Urinary bladder (tissue), 4 donors: ENCODE measurements around the gene POLRMT. TPM values are rescaled to one million over a fixed set of nuclear protein-coding genes. Genes with fewer than 3 reads are reported as not detected.

Source experiments
- DNase-seq: peaks from one replicate; pipeline ENCODE4 v3.0.0-alpha.2; 2015; ENCODE audit errors: extremely low spot score
- H3K27ac ChIP-seq: one replicate; pipeline ENCODE4 v1.5.1; 2013; ENCODE audit warnings: low read depth, mild to moderate bottlenecking, moderate library complexity
- H3K36me3 ChIP-seq: one replicate; pipeline ENCODE4 v1.6.1; 2013; ENCODE audit warnings: mild to moderate bottlenecking, moderate library complexity; ENCODE audit not compliant: insufficient read depth
- H3K4me1 ChIP-seq: one replicate; pipeline ENCODE4 v1.6.1; 2013; ENCODE audit warnings: mild to moderate bottlenecking, moderate library complexity; ENCODE audit not compliant: insufficient read depth
- H3K4me3 ChIP-seq: one replicate; pipeline ENCODE4 v1.5.1; 2013; ENCODE audit warnings: low read depth, low read length
- WGBS: extraction: QIAGEN DNeasy Blood & Tissue Kit; methylation state at CpG from one replicate; pipeline ENCODE4 v1.1.7; 2013; 5-methylcytosine and 5-hydroxymethylcytosine counted together
- polyA plus RNA-seq: library from polyadenylated mRNA; stranded (reverse); fragments of 200-250 nt; gene quantifications from one replicate; pipeline ENCODE4 v1.2.3, GENCODE V29; 2013
- total RNA-seq: library from RNA; depleted of rRNA; stranded (reverse); fragments of >200 nt; gene quantifications from one replicate; pipeline ENCODE4 v1.2.3, GENCODE V29; 2014
- donor health status: healthy with polysubstance abuse.
- donor health status: healthy.

POLRMT gene
- total and polyA plus RNA-seq, 2 donors = 10.3 to 44.6 TPM

DNA sequence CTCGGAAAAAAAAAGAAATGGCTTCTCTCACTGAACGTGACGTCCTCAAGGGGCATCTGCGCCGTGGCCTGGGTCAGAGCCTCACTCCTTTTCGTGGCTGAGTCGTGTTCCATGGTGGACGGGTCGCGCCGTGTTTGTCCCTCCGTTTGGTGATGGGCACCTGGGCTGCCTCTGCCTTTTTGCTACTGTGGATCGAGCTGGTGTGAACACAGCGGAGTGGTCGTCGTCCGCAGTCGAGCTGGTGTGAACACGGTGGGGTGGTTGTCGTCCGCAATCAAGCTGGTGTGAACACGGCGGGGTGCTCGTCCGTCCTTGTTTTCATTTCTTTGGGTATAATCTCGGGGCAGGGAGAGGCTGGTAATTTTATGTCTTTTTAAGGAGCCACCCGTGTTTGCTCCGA is 32.0 kb downstream of the POLRMT start:
- DNase-seq = no peak
- Histone ChIP-seq H3K36me3 (no peaks in the 10 kb centered on the region), H3K27ac (no peak overlapping the region), H3K4me3 (no peak overlapping the region), H3K4me1 (no peaks in the 10 kb centered on the region)
- WGBS = 88% methylated on average over 28 of the region's 28 CpGs

DNA sequence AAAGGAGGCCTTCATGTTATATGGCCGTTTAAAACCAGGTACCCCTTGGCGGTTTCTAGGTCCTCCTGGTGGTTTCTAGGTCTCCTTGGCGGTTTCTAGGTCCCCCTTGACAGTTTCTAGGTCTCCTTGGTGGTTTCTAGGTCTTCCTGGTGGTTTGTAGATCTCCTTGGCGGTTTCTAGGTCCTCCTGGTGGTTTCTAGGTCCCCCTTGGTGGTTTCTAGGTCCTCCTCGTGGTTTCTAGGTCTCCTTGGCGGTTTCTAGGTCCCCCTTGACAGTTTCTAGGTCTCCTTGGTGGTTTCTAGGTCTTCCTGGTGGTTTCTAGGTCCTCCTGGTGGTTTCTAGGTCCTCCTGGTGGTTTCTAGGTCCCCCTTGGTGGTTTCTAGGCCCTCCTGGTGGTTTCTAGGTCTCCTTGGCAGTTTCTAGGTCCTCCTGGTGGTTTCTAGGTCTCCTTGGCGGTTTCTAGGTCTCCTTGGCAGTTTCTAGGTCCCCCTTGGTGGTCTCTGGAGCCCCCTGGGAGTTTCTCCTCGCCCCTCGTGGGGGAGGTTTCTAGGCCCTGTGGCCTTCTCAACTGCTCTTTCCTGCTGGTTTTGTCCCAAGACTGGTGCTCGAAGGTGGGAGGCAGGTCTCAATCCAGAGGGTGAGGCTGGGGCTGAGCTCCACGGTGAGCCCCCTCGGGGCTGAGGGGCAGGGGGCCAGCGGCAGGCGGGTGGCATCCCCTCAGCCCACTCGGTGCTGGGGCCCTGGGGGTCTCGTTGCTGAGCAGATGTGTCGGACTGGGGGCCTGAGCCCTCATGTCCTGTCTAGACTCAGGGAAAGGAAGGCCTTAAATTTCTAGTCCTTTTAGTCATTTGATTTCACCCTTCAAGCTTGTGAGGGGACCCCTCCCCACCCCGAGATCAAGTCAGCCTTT is 35.7 kb downstream of the POLRMT start:
- no peak overlapping the region for H3K27ac ChIP-seq
- no peak overlapping the region for H3K4me3 ChIP-seq
- 78% methylated on average over 18 of the region's 18 CpGs for WGBS
- no peaks in the 10 kb centered on the region for H3K4me1 ChIP-seq
- DNase-seq = no peak
- H3K36me3 ChIP-seq = no peaks in the 10 kb centered on the region

GRCh38 chr19:596263-596655 is 37.1 kb downstream of the POLRMT start:
- H3K4me1 ChIP-seq = no peaks in the 10 kb centered on the region
- H3K4me3 ChIP-seq = no peak overlapping the region
- WGBS = 84% methylated on average over 16 of the region's 16 CpGs
- no peaks in the 10 kb centered on the region for H3K36me3 ChIP-seq
- DNase-seq = no peak
- no peak overlapping the region for H3K27ac ChIP-seq

DNA sequence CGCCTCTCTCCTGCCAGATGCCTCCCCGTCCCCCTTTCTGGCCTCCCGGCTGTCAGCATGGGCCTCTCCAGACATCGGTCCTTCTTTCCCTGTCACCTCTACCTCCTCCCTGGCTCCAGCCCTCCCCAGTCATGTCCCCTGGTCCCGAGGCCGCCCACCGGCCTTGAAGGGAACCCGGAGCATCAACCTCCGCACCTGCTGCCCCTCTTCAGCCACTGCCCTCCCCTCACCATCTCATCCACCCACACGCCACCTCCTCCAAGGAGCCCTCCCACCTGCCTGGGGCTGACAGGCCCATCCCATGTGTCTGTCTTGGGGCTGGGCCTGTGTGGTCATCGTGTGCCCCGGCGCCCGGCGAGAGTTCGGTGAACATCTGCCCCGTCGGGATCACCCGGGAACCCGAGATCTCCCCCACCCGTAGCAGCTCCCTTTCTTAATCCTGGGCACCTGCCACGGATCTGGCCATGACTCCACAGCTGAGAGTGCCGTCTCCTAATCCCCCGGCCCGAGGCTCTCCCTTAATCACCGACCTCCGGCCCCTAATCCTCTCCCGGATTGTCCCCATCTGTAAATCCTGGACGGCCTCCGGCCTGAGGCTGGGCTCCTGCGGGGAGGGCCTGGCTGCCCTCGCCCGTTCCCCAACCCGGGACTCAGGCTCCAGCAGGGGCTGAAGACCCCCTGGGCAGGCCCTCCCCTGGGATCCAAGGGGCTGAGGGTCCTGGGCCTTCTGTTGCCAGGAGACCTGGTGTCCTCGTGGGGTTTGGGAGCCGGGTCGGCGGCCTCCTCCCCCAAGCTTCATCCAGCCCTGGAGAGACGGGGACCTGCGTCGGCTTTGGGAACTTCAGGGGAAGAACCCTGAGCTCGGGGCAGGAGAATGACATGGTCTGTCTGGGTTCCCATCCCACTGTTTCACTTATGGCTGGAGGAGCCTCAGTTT is 37.7 kb downstream of the POLRMT start:
- Histone ChIP-seq H3K36me3 (no peaks in the 10 kb centered on the region), H3K27ac (no peak overlapping the region), H3K4me1 (peaks cover under 1% of the 10 kb centered on the region), H3K4me3 (no peak overlapping the region)
- DNase-seq = no peak
- WGBS = 61% methylated on average over 42 of the region's 42 CpGs

- WGBS = 73% methylated on average over 24 of the region's 24 CpGs
- peaks cover 1% of the 10 kb centered on the region for H3K4me1 ChIP-seq
- H3K36me3 ChIP-seq = no peaks in the 10 kb centered on the region
- no peak overlapping the region for H3K27ac ChIP-seq
- H3K4me3 ChIP-seq = no peak overlapping the region
- DNase-seq = no peak
These were observed 39.0 kb downstream of the POLRMT start for GRCh38 chr19:594265-594870.

DNA sequence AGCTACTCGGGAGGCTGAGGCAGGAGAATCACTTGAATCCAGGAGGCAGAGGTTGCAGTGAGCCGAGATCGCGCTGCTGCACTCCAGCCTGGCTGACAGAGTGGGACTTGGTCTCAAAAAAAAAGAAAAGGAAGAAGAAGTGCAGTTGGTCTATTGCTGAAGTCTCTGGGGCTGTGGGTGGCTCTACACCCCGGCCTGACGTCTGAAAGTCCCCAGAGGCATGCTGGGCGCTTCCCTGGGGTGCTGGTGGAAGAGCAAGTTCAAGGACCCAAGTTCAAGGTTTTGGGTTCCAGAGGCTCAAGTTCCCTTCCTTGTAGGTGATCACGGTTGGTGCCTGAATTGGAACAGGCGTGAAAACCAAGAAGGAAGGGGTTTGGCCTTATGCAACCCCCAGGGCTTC is 39.8 kb downstream of the POLRMT start:
- Histone ChIP-seq H3K4me1 (peaks cover 3% of the 10 kb centered on the region), H3K4me3 (no peak overlapping the region), H3K36me3 (no peaks in the 10 kb centered on the region), H3K27ac (no peak overlapping the region)
- WGBS = 64% methylated on average over 9 of the region's 9 CpGs
- no peak for DNase-seq

DNA sequence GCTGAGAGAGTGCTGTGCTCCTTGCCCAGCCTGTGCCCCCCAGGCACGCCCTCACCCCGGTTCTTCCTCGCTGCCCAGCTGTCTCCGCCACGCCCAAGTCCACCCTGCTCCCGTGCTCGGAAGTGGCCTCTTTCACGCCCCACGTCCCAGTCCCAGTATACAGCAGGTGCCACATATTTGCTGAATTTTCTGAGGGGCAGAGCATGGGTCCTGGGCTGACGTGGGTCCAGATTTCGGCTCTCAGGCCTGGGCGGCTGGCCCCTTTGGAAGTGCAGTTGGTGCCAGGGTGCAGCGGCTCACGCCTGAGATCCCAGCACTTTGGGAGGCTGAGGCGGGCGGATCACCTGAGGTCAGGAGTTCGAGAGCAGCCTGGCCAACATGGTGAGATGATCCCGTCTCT is 40.3 kb downstream of the POLRMT start:
- DNase-seq = no peak
- no peak overlapping the region for H3K27ac ChIP-seq
- peaks cover 3% of the 10 kb centered on the region for H3K4me1 ChIP-seq
- 79% methylated on average over 18 of the region's 18 CpGs for WGBS
- H3K36me3 ChIP-seq = no peaks in the 10 kb centered on the region
- no peak overlapping the region for H3K4me3 ChIP-seq

DNA sequence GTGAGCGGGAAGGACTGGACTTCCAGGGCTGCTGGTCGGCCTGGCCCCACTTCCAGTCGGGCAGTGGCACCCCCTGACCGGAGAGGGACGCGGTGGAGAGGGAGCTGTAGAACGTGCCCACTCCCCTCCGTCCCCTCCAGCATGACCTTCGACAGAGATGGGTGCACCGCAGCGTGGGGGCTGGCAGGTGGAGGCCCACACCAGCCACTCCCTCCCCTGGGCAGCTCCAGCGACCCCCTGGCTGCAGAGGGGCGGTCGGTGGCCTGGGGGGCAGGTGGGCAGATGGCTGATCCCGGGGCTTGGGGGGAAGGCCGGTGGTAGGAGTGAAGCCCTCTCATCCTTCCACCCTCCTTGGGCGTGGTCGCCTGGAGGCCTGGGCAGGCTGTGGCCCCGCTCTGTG is 41.2 kb downstream of the POLRMT start:
- H3K4me3 ChIP-seq = no peak overlapping the region
- peaks cover 3% of the 10 kb centered on the region for H3K4me1 ChIP-seq
- no peak overlapping the region for H3K27ac ChIP-seq
- no peak for DNase-seq
- WGBS = 72% methylated on average over 19 of the region's 19 CpGs
- no peaks in the 10 kb centered on the region for H3K36me3 ChIP-seq

- Histone ChIP-seq H3K27ac (no peak overlapping the region), H3K4me1 (peaks cover 3% of the 10 kb centered on the region), H3K36me3 (no peaks in the 10 kb centered on the region), H3K4me3 (peak overlapping the region; percentile 12)
- no peak for DNase-seq
- 30% methylated on average over 75 of the region's 75 CpGs for WGBS
These were observed 42.0 kb downstream of the POLRMT start for GRCh38 chr19:591099-591958.

DNA sequence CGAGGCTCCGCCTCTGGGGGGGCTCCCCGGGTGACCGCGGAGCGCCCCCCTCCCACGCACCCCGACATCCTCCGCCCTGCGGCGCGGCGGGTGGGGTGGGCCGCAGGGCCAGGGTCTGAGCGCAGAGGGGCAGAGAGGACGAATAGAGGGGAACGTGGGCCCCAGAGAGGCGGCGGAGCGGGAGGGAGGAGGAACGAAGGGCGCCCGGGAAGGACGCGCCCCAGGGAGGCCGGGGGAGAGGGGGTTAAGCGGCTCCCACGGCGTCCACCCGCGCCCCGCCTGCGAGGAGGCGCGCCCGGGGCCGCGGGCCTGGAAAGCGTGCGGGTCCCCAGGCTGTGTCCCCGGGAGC is 42.6 kb downstream of the POLRMT start:
- 5% methylated on average over 41 of the region's 41 CpGs for WGBS
- H3K4me3 ChIP-seq = peak overlapping the region; percentile 12

DNA sequence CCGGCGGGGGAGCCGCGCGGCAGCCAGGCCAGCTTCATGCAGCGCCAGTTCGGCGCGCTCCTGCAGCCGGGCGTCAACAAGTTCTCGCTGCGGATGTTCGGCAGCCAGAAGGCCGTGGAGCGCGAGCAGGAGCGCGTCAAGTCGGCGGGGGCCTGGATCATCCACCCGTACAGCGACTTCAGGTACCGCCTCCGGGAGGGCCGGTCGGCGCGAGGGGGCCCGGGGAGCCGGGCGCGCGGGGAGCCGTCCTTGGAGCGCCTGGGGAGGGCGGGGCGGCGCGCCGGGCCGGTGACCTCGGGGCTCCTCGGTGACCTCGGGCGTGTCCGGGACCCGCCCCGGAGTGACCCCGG is 43.0 kb downstream of the POLRMT start:
- H3K4me1 ChIP-seq = peaks cover 3% of the 10 kb centered on the region
- no peak overlapping the region for H3K27ac ChIP-seq
- DNase-seq = no peak
- WGBS = 1% methylated on average over 50 of the region's 50 CpGs
- no peaks in the 10 kb centered on the region for H3K36me3 ChIP-seq
- peak overlapping the region; percentile 41 for H3K4me3 ChIP-seq

More for the DNA sequence above, 42.6 kb downstream of the POLRMT start:
- DNase-seq = no peak
- Histone ChIP-seq H3K4me1 (peaks cover 3% of the 10 kb centered on the region), H3K36me3 (no peaks in the 10 kb centered on the region), H3K27ac (no peak overlapping the region)

- H3K4me1 ChIP-seq = peaks cover 3% of the 10 kb centered on the region
- WGBS = 1% methylated on average over 91 of the region's 132 CpGs
- no peaks in the 10 kb centered on the region for H3K36me3 ChIP-seq
- H3K4me3 ChIP-seq = peak within 1 kb of the TSS; percentile 41
- no peak for DNase-seq
- H3K27ac ChIP-seq = no peak within 1 kb of the TSS
These were observed 43.5 kb downstream of the POLRMT start, which contains the start of gene HCN2 for GRCh38 chr19:589693-590395. HCN2 (plus strand) TSS chr19:589881; CDS start chr19:589946, 65 bp downstream.
